ENCODE results near the gene KRT28. TPM values are rescaled to one million over a fixed set of nuclear protein-coding genes. Genes with fewer than 3 reads are reported as not detected.

KRT28 gene
- total and polyA plus RNA-seq, 2 of the 8 experiments (the other 6 are each of a cell fraction or from before 2014, with no cell fraction given) = not detected

GRCh38 chr17:40818733-40819527 lies 19.2 kb upstream of the KRT28 start:
- no peak overlapping the region for H2BK12ac ChIP-seq (ENCODE audit: low read depth, low read length)
- 4% methylated on average over 61 of the region's 73 CpGs; no CpG with 5 or more reads in 1 of the 2 experiments for WGBS, 2 experiments (ENCODE audit: extremely low coverage in 1 of 2, insufficient coverage in 1 of 2, insufficient read length in 1 of 2, insufficient replicate concordance in 2 of 2, low coverage in 1 of 2, low lambda C conversion rate in 2 of 2, missing lambda C conversion rate in 1 of 2)
- H3K4ac ChIP-seq (replicated peaks; ENCODE audit: insufficient read length, low read depth, low read length) = no peak overlapping the region
- no peak overlapping the region for H2BK5ac ChIP-seq (ENCODE audit: low read depth, low read length)
- no peak overlapping the region for H3K23ac ChIP-seq (ENCODE audit: insufficient read length)
- H3K4me3 ChIP-seq (ENCODE audit: extremely low read depth in 1 of 4, insufficient read depth in 2 of 4, low read depth in 3 of 4, low read length in 4 of 4) = peak overlapping the region; percentile 54 to 86 (median 68)
- H4K20me1 ChIP-seq (replicated peaks in 1 of 2; ENCODE audit: control insufficient read depth in 1 of 2, insufficient read depth in 2 of 2, low read length in 2 of 2) = no peaks in the 10 kb centered on the region
- ChIA-PET POLR2A (ENCODE audit: partially characterized antibody) (interaction anchor here (1.1 to 1.2 kb wide), 3 partner anchors 14 to 870 kb away, joined by 3 to 5 read pairs (median 4); no protein-coding TSS in a partner anchor), CTCF (ENCODE audit: partially characterized antibody) (interaction anchor here (1.2 kb wide), 1 partner anchor 45 kb away, joined by 3 read pairs; no protein-coding TSS in a partner anchor)
- no peak overlapping the region for H3K18ac ChIP-seq (ENCODE audit: extremely low read depth, low read length)
- no peak overlapping the region for H3K14ac ChIP-seq (ENCODE audit: insufficient read length)
- H2BK15ac ChIP-seq (ENCODE audit: low read length) = no peak overlapping the region
- DNase-seq (ENCODE audit: low read depth in 1 of 2, low spot score in 2 of 2) (peak in 1 of 2 experiments; percentile 69), FAIRE-seq (no peak)
- H3K23me2 ChIP-seq (ENCODE audit: low read depth, low read length) = no peaks in the 10 kb centered on the region
- no peak overlapping the region for H2AK5ac ChIP-seq (ENCODE audit: low read depth, low read length)
- H3K9me3 ChIP-seq (ENCODE audit: insufficient read depth in 2 of 2, low read depth in 1 of 2, low read length in 1 of 2) = no peaks in the 10 kb centered on the region
- 0 out of 2 replicates have a peak overlapping the region, but pooled peaks have one; percentile 60 for H2AFZ ChIP-seq (ENCODE audit: low read length)
- H3K9ac ChIP-seq (replicated peaks in 1 of 4; ENCODE audit: extremely low read depth in 1 of 4, low read depth in 3 of 4, low read length in 3 of 4) = peak overlapping the region in 2 of 4 experiments; percentile 34 to 59; a peak in 2 of 7 replicates
- peak overlapping the region; percentile 57 to 66 for H3K4me2 ChIP-seq (ENCODE audit: insufficient read depth in 1 of 2, low read depth in 2 of 2, low read length in 2 of 2)
- H4K8ac ChIP-seq (ENCODE audit: extremely low read depth, insufficient read depth, low read length) = peak overlapping the region; percentile 92; the same call in 1 of the 2 replicates
- no peaks in the 10 kb centered on the region for H3K79me2 ChIP-seq (ENCODE audit: control insufficient read depth in 1 of 2, insufficient read depth in 2 of 2, low read length in 2 of 2)
- H3K79me1 ChIP-seq (ENCODE audit: low read depth, low read length) = no peaks in the 10 kb centered on the region
- no peak overlapping the region for H4K5ac ChIP-seq (ENCODE audit: insufficient read length, low read depth, low read length)
- H4K91ac ChIP-seq (replicated peaks; ENCODE audit: insufficient read length, low read length) = no peak overlapping the region
- H3K56ac ChIP-seq (replicated peaks; ENCODE audit: insufficient read length, low read depth, low read length) = peak overlapping the region; percentile 55
- H3K36me3 ChIP-seq (ENCODE audit: control insufficient read depth in 2 of 4, insufficient read depth in 4 of 4, low read length in 3 of 4) = peaks cover 0 to 5% (median 4%) of the 10 kb centered on the region in 4 experiments; a peak in 2 of 8 replicates
- no peak overlapping the region for H2BK20ac ChIP-seq (ENCODE audit: low read length)
- no peak overlapping the region for H2BK120ac ChIP-seq (replicated peaks; ENCODE audit: low read depth, low read length)
- no peaks in the 10 kb centered on the region; a peak in 1 of 7 replicates for H3K4me1 ChIP-seq (replicated peaks in 1 of 4; ENCODE audit: control insufficient read depth in 3 of 4, insufficient read depth in 4 of 4, low read length in 3 of 4)
- H3K27me3 ChIP-seq (replicated peaks in 1 of 4; ENCODE audit: control insufficient read depth in 3 of 4, extremely low read depth in 1 of 4, insufficient read depth in 3 of 4, low read length in 3 of 4) = no peaks in the 10 kb centered on the region; a peak in 2 of 7 replicates
- H3K27ac ChIP-seq (ENCODE audit: low read depth, low read length) = no peak overlapping the region
- TF ChIP-seq NANOG (IDR thresholded peaks at IDR 0.05; ENCODE audit: insufficient read depth, low read depth, low read length, poor library complexity, severe bottlenecking) (no peak), ATF2 (IDR thresholded peaks at IDR 0.05; ENCODE audit: low read length) (no peak), E2F6 (IDR thresholded peaks at IDR 0.05) (no peak), EGR1 (IDR thresholded peaks at IDR 0.05; ENCODE audit: borderline replicate concordance, low read depth, low read length) (peak; percentile 77), SAP30 (IDR thresholded peaks at IDR 0.05; ENCODE audit: insufficient read depth, insufficient replicate concordance, low read length) (no peak), PHF8 (conservative IDR thresholded peaks at IDR 0.05; ENCODE audit: low read depth, low read length) (peak; percentile 75), CBX5 (IDR thresholded peaks at IDR 0.05; ENCODE audit: low read depth, low read length) (no peak), SP4 (IDR thresholded peaks at IDR 0.05; ENCODE audit: low read length) (no peak)
